Myocyte (in vitro differentiated cells): ENCODE results near the gene RNU1-1. TPM values are rescaled to one million over a fixed set of nuclear protein-coding genes. Genes with fewer than 3 reads are reported as not detected.
A peak's percentile ranks its signal among the peaks of the same experiment; 100 is the strongest.
"Not testable (repeated sequence)": the region's sequence is repeated elsewhere in the genome, so short reads cannot be mapped to it uniquely, and the experiment has no call there.

Source experiments
- DNase-seq: peaks from one replicate; pipeline ENCODE4 v3.0.0-alpha.2; 2012; ENCODE audit warnings: low read depth
- total RNA-seq: library from RNA; depleted of rRNA; stranded (reverse); fragments of >200 nt; gene quantifications from 2 replicates; pipeline ENCODE4 v1.2.3, GENCODE V29; 2014

Gene RNU1-1
- total RNA-seq, 1 donor from 2014 or later = not detected

DNA sequence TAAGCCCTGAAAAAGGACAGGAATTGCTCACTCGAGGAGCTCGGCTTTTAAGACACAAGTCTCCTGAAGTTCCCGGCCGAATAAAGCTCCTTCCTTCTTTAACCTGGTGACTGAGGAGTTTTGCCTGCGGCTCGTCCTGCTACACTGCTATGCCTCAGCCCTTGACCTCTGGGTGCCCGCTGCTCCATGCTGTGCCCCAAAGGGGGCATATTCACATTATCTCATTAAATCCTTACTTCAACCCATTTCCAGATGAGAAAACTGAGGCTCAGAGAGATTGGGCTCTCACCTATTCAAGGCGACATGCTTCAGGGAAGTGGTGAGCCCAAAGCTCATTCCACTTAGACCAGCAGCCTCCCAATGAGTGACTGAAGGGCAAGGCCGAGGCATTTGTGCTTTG lies 20.4 kb downstream of the RNU1-1 start:
- not testable (repeated sequence) for DNase-seq

DNA sequence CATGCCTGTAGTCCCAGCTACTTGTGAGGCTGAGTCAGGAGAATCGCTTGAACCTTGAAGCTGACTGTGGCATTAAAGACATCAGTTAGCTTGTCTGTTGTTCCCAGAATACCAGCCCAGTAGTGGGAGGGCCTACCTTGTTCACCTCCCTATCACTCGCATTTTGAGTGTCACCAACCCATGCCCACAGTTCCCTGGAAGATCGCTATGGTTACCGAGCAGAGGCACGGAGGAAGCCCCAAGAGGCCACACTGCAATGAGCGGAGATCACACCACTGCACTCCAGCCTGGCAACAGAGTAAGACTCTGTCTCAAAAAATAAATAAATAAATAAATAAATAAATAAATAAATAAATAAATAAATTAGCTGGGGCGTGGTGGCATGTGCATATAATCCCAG lies 21.1 kb downstream of the RNU1-1 start:
- DNase-seq = not testable (repeated sequence)

GRCh38 chr1:16491056-16491675 lies 22.9 kb downstream of the RNU1-1 start:
- DNase-seq = no peak

DNA sequence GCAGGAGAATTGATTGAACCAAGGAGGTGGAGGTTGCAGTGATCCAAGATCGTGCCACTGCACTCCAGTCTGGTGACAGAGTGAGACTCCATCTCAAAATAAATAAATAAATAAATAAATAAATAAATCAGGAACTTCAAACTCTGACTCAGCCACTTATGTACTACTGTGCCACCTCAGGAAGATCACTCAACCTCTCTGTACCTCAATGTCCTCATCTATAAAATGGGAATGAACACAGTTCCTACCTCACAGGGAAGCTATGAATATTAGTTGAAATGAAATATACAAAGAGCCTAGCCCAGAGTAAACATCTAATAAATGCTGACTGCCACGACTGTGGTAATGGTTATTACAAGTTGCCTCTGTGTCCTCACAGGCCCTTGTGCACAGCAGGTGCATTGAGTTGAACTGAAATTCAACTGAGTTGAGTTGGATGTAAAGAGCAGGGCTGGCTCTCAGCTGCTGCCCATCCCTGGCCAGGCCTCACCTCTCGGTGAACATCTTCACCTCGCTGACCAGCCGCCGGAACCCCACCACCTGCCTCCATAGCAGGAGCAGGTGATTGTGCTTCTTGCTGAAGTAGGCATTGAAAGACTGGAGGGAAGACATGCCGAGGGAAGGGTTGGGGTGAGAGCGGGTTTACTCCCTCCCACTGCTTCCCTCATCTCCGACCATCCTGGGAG lies 24.7 kb downstream of the RNU1-1 start:
- DNase-seq = not testable (repeated sequence)

DNA sequence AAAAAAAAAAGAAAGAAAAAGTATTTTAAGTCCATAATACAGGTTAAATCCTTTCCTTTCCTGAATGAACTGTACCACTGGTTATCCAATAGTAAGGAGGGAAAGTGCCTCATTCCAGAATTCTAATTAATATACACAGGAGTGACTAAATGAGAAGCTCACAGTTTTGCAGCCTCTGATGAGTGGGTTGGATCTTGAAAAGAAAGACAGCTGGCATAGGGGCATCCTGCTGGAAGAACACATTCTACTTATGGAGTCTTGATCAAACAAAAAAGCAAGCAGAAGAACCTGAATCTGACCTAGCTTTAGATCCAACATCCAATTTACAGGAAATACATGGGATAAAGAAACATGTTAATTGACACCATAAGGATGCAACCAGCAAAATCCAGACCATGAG lies 27.1 kb downstream of the RNU1-1 start:
- DNase-seq = not testable (repeated sequence)

DNA sequence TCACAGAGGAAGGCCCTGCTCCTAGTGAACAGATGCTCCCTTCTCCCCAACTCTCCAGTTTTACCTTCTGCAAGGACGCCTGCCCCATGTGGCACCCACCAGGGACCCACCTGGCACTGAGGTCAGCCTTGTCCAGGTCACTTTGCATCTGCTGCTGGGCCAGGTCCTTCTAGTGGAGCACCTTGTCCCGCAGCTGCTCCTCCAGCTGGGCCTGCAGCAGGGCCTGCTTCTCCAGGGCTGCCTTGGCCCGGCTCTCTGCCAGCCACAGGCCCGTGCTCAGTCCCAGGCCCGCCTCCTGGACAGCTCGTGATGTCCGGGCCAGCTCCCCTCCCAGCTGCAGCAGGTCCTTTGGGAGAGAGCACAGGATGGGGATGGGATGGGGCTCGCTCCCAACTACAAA lies 27.8 kb downstream of the RNU1-1 start:
- DNase-seq = not testable (repeated sequence)

DNA sequence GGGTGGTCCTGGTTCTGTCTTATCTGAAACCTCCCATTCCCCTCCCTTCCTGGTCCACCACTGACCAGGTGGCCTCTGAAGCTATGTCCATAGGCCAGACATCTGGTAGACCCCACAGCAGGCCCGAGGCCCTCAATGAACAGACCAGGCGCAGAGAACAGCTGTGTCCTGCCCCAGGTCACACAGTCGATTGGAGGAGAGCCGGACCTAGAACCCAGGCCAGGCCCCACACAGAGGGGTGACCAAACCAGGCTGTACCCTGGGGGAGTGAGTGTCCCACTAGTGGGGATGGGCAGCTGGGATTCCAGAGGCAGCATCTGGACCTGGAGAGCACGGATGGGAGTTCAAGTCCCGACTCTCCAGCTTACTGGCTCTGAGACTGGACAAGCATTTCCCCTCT lies 29.2 kb downstream of the RNU1-1 start:
- no peak for DNase-seq

DNA sequence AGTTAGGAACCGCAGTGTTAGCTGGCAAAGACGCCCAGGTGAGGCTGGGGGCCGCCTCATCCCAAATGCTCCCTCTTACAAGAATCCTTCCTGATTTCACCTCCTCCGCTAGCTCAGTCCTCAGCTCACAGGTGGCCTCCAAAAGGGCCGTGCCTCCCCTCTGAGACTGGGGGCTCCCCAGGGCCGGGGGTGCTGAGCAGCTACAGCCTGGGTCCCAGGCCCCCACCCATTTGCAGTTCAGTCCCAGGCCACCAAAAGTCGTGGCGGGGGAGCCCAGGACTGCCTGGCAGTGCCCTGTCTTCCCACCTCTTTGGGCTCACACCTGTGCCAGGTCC lies 29.6 kb downstream of the RNU1-1 start:
- no peak for DNase-seq

GRCh38 chr1:16483639-16484500 lies 30.2 kb downstream of the RNU1-1 start:
- not testable (repeated sequence) for DNase-seq

GRCh38 chr1:16483146-16483545 lies 30.9 kb downstream of the RNU1-1 start:
- not testable (repeated sequence) for DNase-seq

DNA sequence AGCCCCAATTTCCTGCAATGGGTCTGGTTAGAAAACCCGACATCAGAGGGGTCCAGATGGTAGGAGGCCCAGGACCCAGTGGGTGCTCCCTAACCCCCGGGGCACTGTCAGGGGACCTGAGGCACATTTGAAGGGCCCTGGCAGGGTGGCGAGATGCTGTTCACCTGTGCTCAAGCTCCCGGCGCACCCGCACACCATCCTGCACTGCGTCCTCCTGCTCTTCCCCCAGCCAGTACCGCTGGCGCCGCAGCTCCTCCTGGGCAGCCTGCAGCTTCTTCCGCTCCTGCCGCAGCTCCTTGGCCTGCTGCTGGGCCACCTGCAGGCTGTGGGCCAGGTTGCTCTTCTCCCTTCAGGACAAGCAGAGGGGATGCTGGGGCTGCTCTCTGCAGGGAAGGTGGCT lies 36.0 kb downstream of the RNU1-1 start:
- DNase-seq = no peak

DNA sequence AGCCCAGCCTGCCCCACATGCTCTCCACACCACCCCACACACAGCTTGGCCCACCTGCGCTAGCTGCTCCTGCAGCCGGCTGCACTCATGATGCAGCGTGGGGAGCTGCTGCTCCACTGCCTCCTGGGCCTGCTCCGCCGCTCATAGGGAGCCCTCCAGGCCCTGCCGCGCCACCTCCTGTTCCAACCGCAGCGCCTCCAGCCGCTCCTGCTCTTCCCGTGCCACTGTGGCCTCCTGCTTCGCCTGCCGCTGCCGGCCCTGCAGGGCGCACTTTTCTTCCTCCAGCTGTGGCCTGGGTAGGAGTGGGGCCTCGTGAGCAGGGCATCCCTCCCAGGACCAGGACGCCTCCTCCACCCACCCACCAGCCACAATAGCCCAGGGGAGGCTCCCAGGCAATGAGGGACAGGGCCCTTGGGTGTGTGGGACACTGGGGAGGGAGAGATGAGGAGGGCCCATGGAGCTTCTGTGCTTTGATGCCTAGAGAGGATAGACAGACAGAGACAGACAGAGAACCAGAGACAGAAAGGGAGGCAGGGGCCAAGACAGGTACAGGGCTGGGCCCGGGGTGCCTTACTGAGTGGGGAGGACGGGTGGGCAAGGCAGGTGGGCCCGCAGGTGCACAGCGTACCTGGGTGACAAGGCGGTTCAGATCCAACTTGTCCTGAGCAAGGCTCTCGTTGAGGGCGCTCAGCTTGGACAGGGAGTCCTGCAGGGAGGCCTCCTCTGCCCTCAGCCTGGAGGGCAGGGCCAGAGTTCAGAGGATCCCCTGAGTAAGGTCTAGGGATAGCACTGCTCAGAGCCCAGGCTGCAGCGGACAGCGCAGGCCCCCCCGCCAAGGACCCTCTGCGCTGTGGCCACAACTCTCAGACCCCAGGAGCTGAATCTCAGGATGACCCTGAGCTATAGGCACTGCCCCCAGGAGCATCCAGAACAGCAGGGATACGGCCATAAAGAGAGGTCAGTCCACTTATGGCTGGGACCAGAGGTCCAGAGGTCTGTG lies 38.0 kb downstream of the RNU1-1 start:
- not testable (repeated sequence) for DNase-seq

GRCh38 chr1:16474891-16475290 lies 39.2 kb downstream of the RNU1-1 start:
- DNase-seq = not testable (repeated sequence)

DNA sequence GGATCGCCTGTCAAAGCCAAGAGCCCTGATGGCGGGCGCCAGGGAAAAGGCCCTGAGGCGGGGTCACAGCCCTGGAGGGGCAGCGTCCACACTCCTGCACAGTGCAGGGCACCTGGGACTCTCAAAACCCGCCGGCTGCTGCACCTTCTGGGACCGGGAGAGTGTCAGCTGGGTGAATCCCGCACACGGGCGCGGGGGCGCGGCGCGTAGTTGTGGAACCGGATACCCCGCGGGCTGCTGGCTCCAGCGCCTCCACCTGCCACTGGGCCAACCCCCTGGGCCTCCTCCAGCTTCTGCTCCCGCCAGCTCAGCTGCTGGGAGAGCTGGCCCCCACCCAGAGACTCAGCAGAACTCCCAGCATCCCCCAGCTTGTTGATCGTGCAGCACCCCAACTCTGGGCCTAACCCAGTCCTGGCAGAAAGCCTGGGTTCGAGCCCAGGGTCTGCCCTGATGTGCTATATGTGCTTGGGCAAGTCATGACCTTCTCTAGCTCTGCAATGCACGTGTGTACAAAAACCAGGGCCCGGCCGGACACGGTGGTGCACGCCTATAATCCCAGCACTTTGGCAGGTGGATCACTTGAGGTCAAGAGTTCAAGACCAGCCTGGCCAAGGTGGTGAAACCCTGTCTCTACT lies 39.8 kb downstream of the RNU1-1 start:
- no peak for DNase-seq

DNA sequence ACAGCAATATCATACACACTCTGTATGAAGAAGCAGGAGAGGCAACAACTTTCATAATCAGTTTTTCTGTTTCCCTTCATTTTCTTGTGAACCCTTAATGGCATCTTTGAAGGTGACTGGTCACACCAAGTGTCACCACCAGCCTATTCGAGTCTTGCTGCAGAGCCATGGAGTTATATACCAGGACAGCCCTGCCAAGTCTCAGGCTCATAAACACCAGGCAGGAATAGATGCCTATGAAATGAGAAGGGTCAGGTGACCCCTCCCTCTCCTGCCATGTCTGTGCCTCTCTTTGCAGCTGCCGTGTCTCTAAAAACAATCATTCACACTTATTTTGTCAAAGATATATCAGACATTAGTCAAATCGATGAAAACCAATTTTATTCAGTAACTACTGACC lies 45.5 kb downstream of the RNU1-1 start:
- DNase-seq = peak; percentile 20

DNA sequence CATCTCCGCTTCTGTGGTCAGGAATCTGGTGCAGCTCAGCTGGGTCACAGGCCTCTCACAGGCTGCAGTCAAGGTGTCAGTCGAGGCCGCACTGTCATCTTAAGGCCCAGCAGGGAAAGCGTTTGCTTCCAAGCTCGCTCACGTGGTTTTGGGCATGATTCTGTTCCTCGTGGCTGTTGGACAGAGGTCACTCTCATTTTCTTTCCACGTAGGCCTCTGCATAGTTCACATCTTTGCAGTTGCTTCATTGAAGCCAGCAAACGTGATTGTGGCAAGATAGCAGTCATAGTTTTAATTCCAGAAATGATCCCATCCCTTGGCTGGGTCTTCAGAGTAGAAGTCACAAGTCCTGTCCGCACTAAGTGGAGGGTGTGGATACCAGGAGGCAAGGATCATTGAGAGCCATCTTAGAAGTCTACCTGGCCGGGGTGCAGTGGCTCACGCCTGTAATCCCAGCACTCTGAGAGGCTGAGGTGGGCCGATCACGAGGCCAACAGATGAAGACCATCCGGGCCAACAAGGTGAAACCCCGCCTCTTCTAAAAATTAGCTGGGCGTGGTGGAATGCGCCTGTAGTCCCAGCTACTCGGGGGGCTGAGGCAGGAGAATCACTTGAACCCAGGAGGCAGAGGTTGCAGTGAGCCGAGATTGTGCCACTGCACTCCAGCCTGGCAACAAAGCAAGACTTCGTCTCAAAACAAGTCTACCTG lies 49.0 kb downstream of the RNU1-1 start:
- peak; percentile 90 for DNase-seq
